Tibial artery (tissue), 4 donors: ENCODE data around the gene POLR3B.

ENCODE experiments used
- DNase-seq, 2 donors: peaks; one replicate each; pipeline ENCODE4 v3.0.0-alpha.2; 2019
- H3K27ac ChIP-seq, 2 donors: fragments of 200-600 bp; sonication (generic) in 1 of 2; 1 replicate in 1 of 2; 2 replicates in 1 of 2; pipeline ENCODE4 v1.5.1; 2018 to 2019; ENCODE audit warnings: mild to moderate bottlenecking in 1 of 2
- H3K27me3 ChIP-seq, 2 donors: fragments of 200-600 bp; sonication (generic) in 1 of 2; one replicate each; pipeline versions ENCODE4 v1.5.1 to v1.6.0; 2016 to 2019
- H3K36me3 ChIP-seq, 3 donors: fragments of 200-600 bp; sonication (generic) in 2 of 3; one replicate each; pipeline ENCODE4 v1.5.1; 2016 to 2019; ENCODE audit warnings: mild to moderate bottlenecking in 2 of 3
- H3K4me1 ChIP-seq, 4 donors: fragments of 200-600 bp; sonication (generic) in 2 of 4; 1 replicate in 3 of 4; 2 replicates in 1 of 4; pipeline ENCODE4 v1.5.1; 2016 to 2019
- H3K4me3 ChIP-seq, 2 donors: fragments of 200-600 bp; sonication (generic) in 1 of 2; 1 replicate in 1 of 2; 2 replicates in 1 of 2; pipeline ENCODE4 v1.5.1; 2018 to 2019; ENCODE audit warnings: mild to moderate bottlenecking in 2 of 2
- H3K9me3 ChIP-seq, 3 donors: fragments of 200-600 bp; sonication (generic) in 1 of 3; one replicate each; pipeline ENCODE4 v1.5.1; 2016 to 2019
- CTCF ChIP-seq, 2 experiments: fragments of 200-600 bp in 1 of 2; fragments of 450-650 bp in 1 of 2; IDR thresholded peaks; one replicate each; pipeline ENCODE4 v1.5.1; 2017 to 2019; ENCODE audit warnings: antibody characterized with exemption in 2 of 2, mild to moderate bottlenecking in 1 of 2, moderate library complexity in 1 of 2
- intact Hi-C: fragments of 100-400 bp; cut with DNase I; formaldehyde crosslinking; loops from one replicate; pipeline ENCODE4 v1.15.0; 2023; ENCODE audit warnings: low total_unique reads

POLR3B gene

DNA sequence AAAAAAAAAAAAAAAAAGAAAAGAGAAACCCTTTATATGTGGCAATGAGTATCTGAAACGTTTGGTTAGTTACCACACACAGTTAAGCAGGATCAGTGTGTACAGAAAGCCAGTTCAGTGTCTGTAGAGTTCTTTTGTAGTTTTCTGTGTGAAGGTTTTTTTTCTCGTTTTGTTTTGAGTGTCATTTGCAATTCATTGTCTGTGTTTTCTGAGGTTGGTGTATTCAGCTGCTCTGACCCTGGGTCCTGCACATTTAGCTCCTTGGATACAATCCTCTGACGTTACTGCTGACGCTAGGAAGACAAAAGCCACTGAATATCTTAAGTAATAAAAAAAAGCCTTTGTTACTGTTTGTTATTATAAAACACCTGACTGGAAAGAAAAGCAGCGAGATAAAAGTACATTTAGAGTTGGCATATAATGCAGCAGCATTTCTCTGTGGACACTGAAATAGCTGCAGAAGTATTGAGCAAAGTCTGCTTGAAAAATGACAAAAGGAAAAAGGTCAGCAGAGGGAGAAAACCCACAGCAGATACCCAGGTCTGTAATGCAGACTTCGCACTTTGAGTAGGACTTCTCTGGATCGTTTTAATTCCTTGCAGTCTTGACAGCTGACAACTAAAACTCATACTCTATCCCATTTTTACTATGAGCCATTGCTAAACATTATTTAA is 89.0 kb downstream of the POLR3B start:
- peaks cover 0 to 17% (median 12%) of the 10 kb centered on the region in 3 donors for H3K36me3 ChIP-seq
- TF ChIP-seq CTCF (IDR thresholded peaks at IDR 0.05) = no peak
- no peaks in the 10 kb centered on the region for H3K9me3 ChIP-seq
- no peak for DNase-seq
- H3K27ac ChIP-seq = no peak overlapping the region
- H3K27me3 ChIP-seq = no peaks in the 10 kb centered on the region
- intact Hi-C loops = no loop called here
- H3K4me3 ChIP-seq = no peak overlapping the region
- no peaks in the 10 kb centered on the region for H3K4me1 ChIP-seq

GRCh38 chr12:106452309-106452708 is 94.8 kb downstream of the POLR3B start:
- H3K27me3 ChIP-seq = no peaks in the 10 kb centered on the region
- H3K4me1 ChIP-seq = no peaks in the 10 kb centered on the region

DNA sequence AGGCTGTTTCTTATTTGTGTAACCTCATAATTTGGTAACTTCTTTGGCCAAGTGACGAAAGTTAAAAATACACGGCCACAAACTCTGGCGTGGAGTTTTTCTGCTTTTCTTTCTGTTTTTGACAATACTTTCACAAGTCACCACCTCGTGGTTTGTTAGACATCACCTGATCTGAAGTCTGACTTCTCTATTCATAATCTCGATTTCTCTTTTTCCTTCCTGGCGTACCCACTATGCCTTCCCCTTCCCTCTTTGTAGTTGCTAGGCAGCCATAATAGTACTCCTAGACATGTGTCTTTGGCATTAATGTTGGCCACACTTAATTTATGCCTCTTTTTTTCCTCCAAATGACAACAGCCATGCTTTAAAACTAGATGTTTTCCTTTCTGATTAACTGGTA is 97.6 kb downstream of the POLR3B start:
- no peak overlapping the region for H3K27ac ChIP-seq
- DNase-seq = no peak
- H3K9me3 ChIP-seq = no peaks in the 10 kb centered on the region
- H3K27me3 ChIP-seq = no peaks in the 10 kb centered on the region
- H3K4me1 ChIP-seq = no peaks in the 10 kb centered on the region
- peaks cover 9 to 27% (median 26%) of the 10 kb centered on the region in 3 donors for H3K36me3 ChIP-seq
- intact Hi-C loops = no loop called here
- no peak for TF ChIP-seq CTCF (IDR thresholded peaks at IDR 0.05)
- no peak overlapping the region for H3K4me3 ChIP-seq

More at GRCh38 chr12:106452309-106452708, 94.8 kb downstream of the POLR3B start:
- intact Hi-C loops = no loop called here
- no peak for DNase-seq
- H3K9me3 ChIP-seq = no peaks in the 10 kb centered on the region
- H3K36me3 ChIP-seq = peaks cover 0 to 5% (median 0%) of the 10 kb centered on the region in 3 donors
- TF ChIP-seq CTCF (IDR thresholded peaks at IDR 0.05) = no peak
- no peak overlapping the region for H3K27ac ChIP-seq
- H3K4me3 ChIP-seq = no peak overlapping the region

- intact Hi-C loops = no loop called here
- DNase-seq = no peak
- no peaks in the 10 kb centered on the region for H3K9me3 ChIP-seq
- no peak for TF ChIP-seq CTCF (IDR thresholded peaks at IDR 0.05)
- H3K4me1 ChIP-seq = no peaks in the 10 kb centered on the region
- peaks cover 13 to 48% (median 37%) of the 10 kb centered on the region in 3 donors for H3K36me3 ChIP-seq
- no peaks in the 10 kb centered on the region for H3K27me3 ChIP-seq
- H3K4me3 ChIP-seq = no peak overlapping the region
- no peak overlapping the region for H3K27ac ChIP-seq
Observed at GRCh38 chr12:106459124-106459523, 101.6 kb downstream of the POLR3B start.

DNA sequence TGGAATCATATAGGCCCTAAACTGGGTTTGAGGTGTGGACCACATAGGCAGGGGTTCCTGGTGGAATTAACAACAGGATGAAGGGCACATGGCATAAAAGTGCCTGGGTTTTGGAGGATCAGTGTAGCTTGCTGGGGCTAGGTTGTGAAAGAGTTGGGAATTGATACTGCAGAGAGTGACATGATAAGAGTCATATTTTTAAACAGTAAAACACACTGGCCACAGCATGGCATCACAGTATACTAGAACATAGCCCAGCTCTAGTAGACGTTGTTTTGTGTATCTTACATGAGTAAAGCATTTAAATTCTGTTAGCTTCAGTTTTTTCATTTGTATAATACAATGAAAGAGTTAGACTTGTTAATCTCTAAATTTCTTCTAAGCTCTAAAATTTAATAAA is 102.0 kb downstream of the POLR3B start:
- TF ChIP-seq CTCF (IDR thresholded peaks at IDR 0.05) = no peak
- H3K4me1 ChIP-seq = no peaks in the 10 kb centered on the region
- no peaks in the 10 kb centered on the region for H3K27me3 ChIP-seq
- peaks cover 13 to 52% (median 37%) of the 10 kb centered on the region in 3 donors for H3K36me3 ChIP-seq
- no peak for DNase-seq
- intact Hi-C loops = no loop called here
- no peak overlapping the region for H3K27ac ChIP-seq
- no peak overlapping the region for H3K4me3 ChIP-seq
- H3K9me3 ChIP-seq = no peaks in the 10 kb centered on the region
